Neural progenitor cell (in vitro differentiated cells): ENCODE measurements around the gene TIMELESS. TPM values are rescaled to one million over a fixed set of nuclear protein-coding genes. Genes with fewer than 3 reads are reported as not detected.
"Not testable (repeated sequence)": the region's sequence is repeated elsewhere in the genome, so short reads cannot be mapped to it uniquely, and the experiment has no call there.

Experiments
- DNase-seq: peaks from one replicate; pipeline ENCODE4 v3.0.0-alpha.2; 2016; ENCODE audit warnings: low spot score
- H2AFZ ChIP-seq: fragments of 200-600 bp; sonication (generic); replicated peaks from 2 replicates; pipeline ENCODE4 v1.6.1; 2016; ENCODE audit warnings: antibody characterized with exemption
- H3F3A ChIP-seq: fragments of 200-600 bp; sonication (generic); 2 replicates; pipeline ENCODE4 v1.6.1; 2016; ENCODE audit warnings: antibody characterized with exemption, low read depth
- H3K27ac ChIP-seq: fragments of 200-600 bp; sonication (generic); 2 replicates; pipeline ENCODE4 v1.5.1; 2016; ENCODE audit warnings: mild to moderate bottlenecking
- H3K27me3 ChIP-seq: fragments of 200-600 bp; sonication (generic); 2 replicates; pipeline ENCODE4 v1.6.1; 2016; ENCODE audit warnings: mild to moderate bottlenecking, moderate library complexity
- H3K36me3 ChIP-seq: fragments of 200-600 bp; sonication (generic); 2 replicates; pipeline ENCODE4 v1.5.1; 2016
- H3K4me1 ChIP-seq: fragments of 200-600 bp; sonication (generic); 2 replicates; pipeline ENCODE4 v1.6.1; 2016; ENCODE audit warnings: mixed run types
- H3K4me2 ChIP-seq: fragments of 200-600 bp; sonication (generic); 2 replicates; pipeline ENCODE4 v1.6.1; 2016
- H3K4me3 ChIP-seq: fragments of 200-600 bp; sonication (generic); 2 replicates; pipeline ENCODE4 v1.5.1; 2016
- H3K79me2 ChIP-seq: fragments of 200-600 bp; sonication (generic); 2 replicates; pipeline ENCODE4 v1.6.1; 2016; ENCODE audit warnings: low read depth
- H3K9ac ChIP-seq: fragments of 200-600 bp; sonication (generic); 2 replicates; pipeline ENCODE4 v1.6.1; 2016
- H3K9me3 ChIP-seq: fragments of 200-600 bp; sonication (generic); 2 replicates; pipeline ENCODE4 v1.5.1; 2016; ENCODE audit warnings: low read depth
- H4K20me1 ChIP-seq: fragments of 200-600 bp; sonication (generic); 2 replicates; pipeline ENCODE4 v1.6.1; 2016; ENCODE audit warnings: low read depth
- H3K27ac Mint-ChIP-seq: 3 replicates; pipeline ENCODE4 v1.8.0; 2021; ENCODE audit warnings: mixed read lengths
- H3K27me3 Mint-ChIP-seq: 2 replicates; pipeline ENCODE4 v1.8.0; 2022; ENCODE audit warnings: low read depth, mild to moderate bottlenecking, inconsistent platforms, moderate library complexity, mixed read lengths; ENCODE audit not compliant: insufficient read depth
- H3K36me3 Mint-ChIP-seq: 3 replicates; pipeline ENCODE4 v1.8.0; 2021; ENCODE audit warnings: mixed read lengths
- H3K4me1 Mint-ChIP-seq: 3 replicates; pipeline ENCODE4 v1.8.0; 2021; ENCODE audit warnings: mixed read lengths
- H3K4me3 Mint-ChIP-seq: 3 replicates; pipeline ENCODE4 v1.8.0; 2021; ENCODE audit warnings: mild to moderate bottlenecking, moderate library complexity, mixed read lengths
- H3K9me3 Mint-ChIP-seq: 3 replicates; pipeline ENCODE4 v1.8.0; 2020; ENCODE audit warnings: mixed read lengths
- CTCF ChIP-seq: fragments of 200-600 bp; sonication (generic); IDR thresholded peaks from 2 replicates; pipeline ENCODE4 v1.5.1; 2017; ENCODE audit warnings: antibody characterized with exemption, mild to moderate bottlenecking
- EZH2 ChIP-seq: fragments of 200-600 bp; sonication (generic); IDR thresholded peaks from 2 replicates; pipeline ENCODE4 v1.6.1; 2017; ENCODE audit warnings: antibody characterized with exemption, mild to moderate bottlenecking, moderate library complexity
- EZH2phosphoT487 ChIP-seq: fragments of 200-600 bp; sonication (generic); IDR thresholded peaks from 2 replicates; pipeline ENCODE4 v1.6.1; 2017; ENCODE audit warnings: antibody characterized with exemption
- total RNA-seq: library from RNA; depleted of rRNA; stranded (reverse); fragments of >200 nt; gene quantifications from 2 replicates; pipeline ENCODE4 v1.2.3, GENCODE V29; 2015; ENCODE audit warnings: low replicate concordance

The TIMELESS gene
- total RNA-seq = 56.3 and 79.1 TPM in 2 replicates

- peak; percentile 95 for DNase-seq
- Mint-ChIP-seq H3K27me3 (peaks cover 6% of the 10 kb centered on the region), H3K4me1 (peaks cover 25% of the 10 kb centered on the region), H3K4me3 (peak within 1 kb of the TSS; percentile 92), H3K27ac (peak within 1 kb of the TSS; percentile 98), H3K9me3 (peaks cover 16% of the 10 kb centered on the region), H3K36me3 (peaks cover 23% of the 10 kb centered on the region)
- H3F3A ChIP-seq = peaks cover 37% of the 10 kb centered on the region
- peaks cover 45% of the 10 kb centered on the region for H3K79me2 ChIP-seq
- peak within 1 kb of the TSS; percentile 64 for H2AFZ ChIP-seq
- no peaks in the 10 kb centered on the region for H3K27me3 ChIP-seq
- peak within 1 kb of the TSS; percentile 56 for H3K9ac ChIP-seq
- H4K20me1 ChIP-seq = no peaks in the 10 kb centered on the region
- H3K36me3 ChIP-seq = no peaks in the 10 kb centered on the region
- H3K9me3 ChIP-seq = no peaks in the 10 kb centered on the region
- H3K27ac ChIP-seq = peak within 1 kb of the TSS; percentile 95
- peak within 1 kb of the TSS; percentile 57 for H3K4me3 ChIP-seq
- TF ChIP-seq EZH2phosphoT487 = no peak
- TF ChIP-seq CTCF = no peak
- TF ChIP-seq EZH2 = no peak
- peaks cover 27% of the 10 kb centered on the region for H3K4me1 ChIP-seq
- H3K4me2 ChIP-seq = peak within 1 kb of the TSS; percentile 77
Measured at GRCh38 chr12:56448860-56449621, at the start of gene TIMELESS. TIMELESS (minus strand) TSS chr12:56449426; CDS start chr12:56434170, 15,256 bp downstream.

GRCh38 chr12:56498126-56498902 lies 49.1 kb upstream of the TIMELESS start:
- peaks cover 28% of the 10 kb centered on the region for H3F3A ChIP-seq
- H3K4me3 Mint-ChIP-seq = peak overlapping the region; percentile 34
- not testable (repeated sequence) for H3K79me2 ChIP-seq, H3K36me3 ChIP-seq, H3K9me3 ChIP-seq, H3K9ac ChIP-seq, H3K27ac Mint-ChIP-seq, H2AFZ ChIP-seq, H4K20me1 ChIP-seq, H3K36me3 Mint-ChIP-seq
- peak overlapping the region; percentile 65 for H3K4me2 ChIP-seq
- H3K27me3 Mint-ChIP-seq = peaks cover 34% of the 10 kb centered on the region
- DNase-seq = peak; percentile 87
- peaks cover 22% of the 10 kb centered on the region for H3K4me1 Mint-ChIP-seq
- peaks cover 17% of the 10 kb centered on the region for H3K4me1 ChIP-seq
- H3K4me3 ChIP-seq = peak overlapping the region; percentile 22
- peak overlapping the region; percentile 78 for H3K27ac ChIP-seq
- peaks cover 15% of the 10 kb centered on the region for H3K27me3 ChIP-seq
- H3K9me3 Mint-ChIP-seq = peaks cover 26% of the 10 kb centered on the region

GRCh38 chr12:56496704-56497103 lies 47.5 kb upstream of the TIMELESS start:
- H3K9me3 ChIP-seq, H3K4me3 Mint-ChIP-seq, H2AFZ ChIP-seq, H3K9ac ChIP-seq, H3K36me3 Mint-ChIP-seq, H3K36me3 ChIP-seq, H3K27ac ChIP-seq, H3K27ac Mint-ChIP-seq, H3K4me2 ChIP-seq, H4K20me1 ChIP-seq, H3K4me3 ChIP-seq, H3K79me2 ChIP-seq: not testable (repeated sequence)
- Histone ChIP-seq H3K4me1 (peaks cover 17% of the 10 kb centered on the region), H3F3A (peaks cover 28% of the 10 kb centered on the region), H3K27me3 (peaks cover 23% of the 10 kb centered on the region)
- H3K4me1 Mint-ChIP-seq = peaks cover 22% of the 10 kb centered on the region
- DNase-seq = peak; percentile 37
- H3K27me3 Mint-ChIP-seq = peaks cover 34% of the 10 kb centered on the region
- peaks cover 30% of the 10 kb centered on the region for H3K9me3 Mint-ChIP-seq
- TF ChIP-seq CTCF = peak; percentile 35

- not testable (repeated sequence) for H3K4me3 Mint-ChIP-seq, H3K36me3 ChIP-seq, H3K4me3 ChIP-seq, H3K9ac ChIP-seq, DNase-seq, H3K9me3 ChIP-seq, H3K36me3 Mint-ChIP-seq, H3K27ac Mint-ChIP-seq, H4K20me1 ChIP-seq, H3K79me2 ChIP-seq, H2AFZ ChIP-seq, H3K4me2 ChIP-seq, H3K27ac ChIP-seq
- peaks cover 16% of the 10 kb centered on the region for H3K4me1 ChIP-seq
- peaks cover 34% of the 10 kb centered on the region for H3K27me3 Mint-ChIP-seq
- H3K4me1 Mint-ChIP-seq = peaks cover 21% of the 10 kb centered on the region
- peaks cover 26% of the 10 kb centered on the region for H3K9me3 Mint-ChIP-seq
- H3K27me3 ChIP-seq = peaks cover 35% of the 10 kb centered on the region
- H3F3A ChIP-seq = peaks cover 22% of the 10 kb centered on the region
Measured at GRCh38 chr12:56494481-56494880, 45.3 kb upstream of the TIMELESS start.

- DNase-seq, H3K4me3 Mint-ChIP-seq, H3K27ac ChIP-seq, H3K9ac ChIP-seq, H3K4me3 ChIP-seq, H2AFZ ChIP-seq, H3K79me2 ChIP-seq, H3K36me3 ChIP-seq, H3K4me2 ChIP-seq, H4K20me1 ChIP-seq, H3K36me3 Mint-ChIP-seq, H3K9me3 ChIP-seq, H3K27ac Mint-ChIP-seq: not testable (repeated sequence)
- Histone ChIP-seq H3K27me3 (peaks cover 39% of the 10 kb centered on the region), H3F3A (peaks cover 17% of the 10 kb centered on the region), H3K4me1 (peaks cover 12% of the 10 kb centered on the region)
- Mint-ChIP-seq H3K27me3 (peaks cover 33% of the 10 kb centered on the region), H3K9me3 (peaks cover 29% of the 10 kb centered on the region), H3K4me1 (peaks cover 18% of the 10 kb centered on the region)
Measured at GRCh38 chr12:56494106-56494415, 44.8 kb upstream of the TIMELESS start.

GRCh38 chr12:56493409-56494105 lies 44.3 kb upstream of the TIMELESS start:
- H3K27ac Mint-ChIP-seq, H3K4me3 ChIP-seq, H3K36me3 ChIP-seq, H3K79me2 ChIP-seq, H2AFZ ChIP-seq, H4K20me1 ChIP-seq, H3K4me2 ChIP-seq, H3K36me3 Mint-ChIP-seq, DNase-seq, H3K9me3 ChIP-seq, H3K4me3 Mint-ChIP-seq, H3K27ac ChIP-seq, H3K4me1 ChIP-seq, H3K9ac ChIP-seq: not testable (repeated sequence)
- Mint-ChIP-seq H3K27me3 (peaks cover 34% of the 10 kb centered on the region), H3K4me1 (peaks cover 13% of the 10 kb centered on the region), H3K9me3 (peaks cover 34% of the 10 kb centered on the region)
- Histone ChIP-seq H3K27me3 (peaks cover 44% of the 10 kb centered on the region), H3F3A (peaks cover 12% of the 10 kb centered on the region)
